ENCODE measurements around the gene XKR8. TPM values are rescaled to one million over a fixed set of nuclear protein-coding genes. Genes with fewer than 3 reads are reported as not detected.
"Not testable (repeated sequence)": the region's sequence is repeated elsewhere in the genome, so short reads cannot be mapped to it uniquely, and the experiment has no call there.

Gene XKR8
- total and polyA plus RNA-seq, 9 of the 15 experiments (the other 6 are each of a cell fraction or from before 2014, with no cell fraction given) = 0.45 to 2.8 (median 1.7) TPM

DNA sequence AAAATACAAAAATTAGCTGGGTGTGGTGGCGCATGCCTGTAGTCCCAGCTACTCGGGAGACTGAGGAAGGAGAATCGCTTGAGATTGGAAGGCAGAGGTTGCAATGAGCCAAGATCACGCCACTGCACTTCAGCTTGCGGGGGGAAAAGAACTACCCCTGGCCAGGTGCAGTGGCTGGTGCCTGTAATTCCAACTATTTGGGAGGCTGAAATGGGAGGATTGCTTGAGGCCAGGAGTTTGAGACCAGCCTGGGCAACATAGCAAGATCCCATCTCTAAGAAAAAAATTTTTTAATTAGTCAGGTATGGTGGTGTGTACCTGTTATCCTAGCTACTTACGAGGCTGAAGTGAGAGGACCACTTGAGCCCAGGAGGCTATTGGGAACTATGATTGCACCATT lies 34.8 kb downstream of the XKR8 start:
- ATAC-seq; H3K27me3 ChIP-seq (ENCODE audit: control insufficient read depth in 2 of 2, insufficient read depth in 2 of 2, low read length in 2 of 2); H3K79me2 ChIP-seq (ENCODE audit: control insufficient read depth, insufficient read depth, low read length); H4K20me1 ChIP-seq (replicated peaks; ENCODE audit: control insufficient read depth, insufficient read depth, low read length); H3K27ac ChIP-seq (ENCODE audit: extremely low read depth, low read depth, low read length); H3K9me3 ChIP-seq (replicated peaks; ENCODE audit: control insufficient read depth, insufficient read depth, low read depth, low read length); H2AFZ ChIP-seq (ENCODE audit: low read depth, low read length); DNase-seq (ENCODE audit: extremely low read depth in 1 of 4, low spot score in 3 of 4); H3K9ac ChIP-seq (ENCODE audit: insufficient read depth in 1 of 2, low read depth in 2 of 2, low read length in 2 of 2); FAIRE-seq; CTCF ChIA-PET (ENCODE audit: low intra/inter-chr PET ratio); in situ Hi-C loops (cut with MboI); H3K4me3 ChIP-seq; H3K4me1 ChIP-seq (replicated peaks in 1 of 2; ENCODE audit: control insufficient read depth in 2 of 2, insufficient read depth in 2 of 2, low read length in 2 of 2); BruUV-seq (replicated peaks); H3K4me2 ChIP-seq (ENCODE audit: insufficient read depth, low read length); intact Hi-C loops (cut with micrococcal nuclease); H3K9me1 ChIP-seq (ENCODE audit: control insufficient read depth, insufficient read depth, low read length): not testable (repeated sequence)
- 97% methylated on average over 6 of the region's 6 CpGs for WGBS (ENCODE audit: insufficient coverage, low coverage, missing lambda C conversion rate)
- TF ChIP-seq ZNF121 (CRISPR knock-in tag; conservative IDR thresholded peaks at IDR 0.05) = peak; percentile 94
- TF ChIP-seq, protein P1, sequence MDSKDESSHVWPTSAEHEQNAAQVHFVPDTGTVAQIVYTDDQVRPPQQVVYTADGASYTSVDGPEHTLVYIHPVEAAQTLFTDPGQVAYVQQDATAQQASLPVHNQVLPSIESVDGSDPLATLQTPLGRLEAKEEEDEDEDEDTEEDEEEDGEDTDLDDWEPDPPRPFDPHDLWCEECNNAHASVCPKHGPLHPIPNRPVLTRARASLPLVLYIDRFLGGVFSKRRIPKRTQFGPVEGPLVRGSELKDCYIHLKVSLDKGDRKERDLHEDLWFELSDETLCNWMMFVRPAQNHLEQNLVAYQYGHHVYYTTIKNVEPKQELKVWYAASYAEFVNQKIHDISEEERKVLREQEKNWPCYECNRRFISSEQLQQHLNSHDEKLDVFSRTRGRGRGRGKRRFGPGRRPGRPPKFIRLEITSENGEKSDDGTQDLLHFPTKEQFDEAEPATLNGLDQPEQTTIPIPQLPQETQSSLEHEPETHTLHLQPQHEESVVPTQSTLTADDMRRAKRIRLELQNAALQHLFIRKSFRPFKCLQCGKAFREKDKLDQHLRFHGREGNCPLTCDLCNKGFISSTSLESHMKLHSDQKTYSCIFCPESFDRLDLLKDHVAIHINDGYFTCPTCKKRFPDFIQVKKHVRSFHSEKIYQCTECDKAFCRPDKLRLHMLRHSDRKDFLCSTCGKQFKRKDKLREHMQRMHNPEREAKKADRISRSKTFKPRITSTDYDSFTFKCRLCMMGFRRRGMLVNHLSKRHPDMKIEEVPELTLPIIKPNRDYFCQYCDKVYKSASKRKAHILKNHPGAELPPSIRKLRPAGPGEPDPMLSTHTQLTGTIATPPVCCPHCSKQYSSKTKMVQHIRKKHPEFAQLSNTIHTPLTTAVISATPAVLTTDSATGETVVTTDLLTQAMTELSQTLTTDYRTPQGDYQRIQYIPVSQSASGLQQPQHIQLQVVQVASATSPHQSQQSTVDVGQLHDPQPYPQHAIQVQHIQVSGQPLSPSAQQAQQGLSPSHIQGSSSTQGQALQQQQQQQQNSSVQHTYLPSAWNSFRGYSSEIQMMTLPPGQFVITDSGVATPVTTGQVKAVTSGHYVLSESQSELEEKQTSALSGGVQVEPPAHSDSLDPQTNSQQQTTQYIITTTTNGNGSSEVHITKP (IDR thresholded peaks at IDR 0.05; ENCODE audit: partially characterized antibody) = peak; percentile 80
- POLR2A ChIA-PET = interaction anchor here (0.6 to 1.7 kb wide), 3 partner anchors 15 to 310 kb away, joined by 3 to 7 read pairs (median 3); partner anchors contain the start of gene EYA3
- peaks cover 90% of the 10 kb centered on the region for H3K36me3 ChIP-seq (ENCODE audit: control insufficient read depth, insufficient read depth, low read length)
